SK-N-MC (cell line): ENCODE measurements around the gene PDE7B.
A peak's percentile ranks its signal among the peaks of the same experiment; 100 is the strongest.

Source experiments
- EZH2 ChIP-seq: fragments of 200-600 bp; sonication (generic); IDR thresholded peaks from one replicate; pipeline ENCODE4 v1.6.1; 2017; ENCODE audit warnings: antibody characterized with exemption
- POLR2AphosphoS5 ChIP-seq: IDR thresholded peaks from 2 replicates; pipeline ENCODE4 v1.6.1; 2012; ENCODE audit warnings: mild to moderate bottlenecking, low read depth, low read length, borderline replicate concordance

DNA sequence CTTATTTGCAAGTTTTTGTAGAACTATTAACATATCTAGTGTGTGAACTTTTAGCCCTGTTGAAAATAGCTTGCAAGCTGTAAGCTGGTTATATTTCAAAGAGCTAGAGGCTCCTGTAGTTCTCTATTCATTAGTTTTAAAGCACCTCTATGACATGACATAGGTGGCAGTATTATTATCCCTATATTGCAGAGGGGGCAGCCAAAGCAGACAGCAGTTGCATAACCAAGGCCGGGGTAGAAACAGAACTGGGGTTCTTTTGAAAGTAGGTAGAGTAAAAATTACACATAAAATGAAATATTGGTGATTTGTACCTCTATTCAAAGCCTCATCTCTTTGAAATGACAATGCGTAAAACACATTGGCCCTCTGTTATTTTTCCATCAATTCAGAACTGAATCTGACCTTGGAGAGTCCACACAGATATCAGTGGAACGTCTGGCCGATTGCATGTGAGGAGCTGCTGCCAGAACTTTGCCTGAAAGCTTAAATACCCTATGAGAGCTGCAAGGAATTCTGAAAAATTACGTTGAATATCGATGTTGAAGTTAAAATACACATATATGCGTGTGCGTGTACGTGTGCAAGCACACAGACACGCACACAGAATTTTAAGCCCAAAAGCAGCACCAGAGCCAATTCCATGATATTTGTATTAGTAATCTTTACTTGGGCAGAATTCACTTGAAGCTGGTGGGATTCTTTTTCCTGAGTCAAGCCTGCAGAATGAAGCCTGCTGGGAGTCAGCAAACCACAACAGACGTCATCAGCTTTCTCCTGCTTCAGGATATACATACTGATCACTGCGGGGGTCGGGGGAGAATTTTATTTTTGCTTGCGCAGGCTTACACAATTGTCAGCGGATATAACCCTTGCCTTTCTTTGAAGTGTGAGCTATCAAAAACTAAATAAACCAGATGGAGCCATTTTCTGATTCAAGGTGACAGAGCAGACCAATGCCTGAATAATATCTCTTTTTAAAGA is 163.2 kb downstream of the PDE7B start:
- TF ChIP-seq POLR2AphosphoS5 (peak; percentile 61), EZH2 (no peak)
